Stimulated activated CD8-positive, alpha-beta memory T cell treated with anti-CD3 and anti-CD28 coated beads, Interleukin-7, amount 100 ng/mL, for 1 hour (primary cell): Measurements from ENCODE around the gene ERFE.
"Not testable (repeated sequence)": the region's sequence is repeated elsewhere in the genome, so short reads cannot be mapped to it uniquely, and the experiment has no call there.

Experiments
- DNase-seq, 2 donors: peaks; one replicate each; pipeline ENCODE4 v3.0.0-alpha.2; 2020; ENCODE audit warnings: low read depth in 2 of 2

Gene ERFE

GRCh38 chr2:238158509-238159070 lies at the start of gene ERFE:
Gene ERFE (plus strand): TSS chr2:238158970. CDS start chr2:238159008, 38 bp downstream.
- peak in 1 of 2 donors; percentile 14 for DNase-seq

DNA sequence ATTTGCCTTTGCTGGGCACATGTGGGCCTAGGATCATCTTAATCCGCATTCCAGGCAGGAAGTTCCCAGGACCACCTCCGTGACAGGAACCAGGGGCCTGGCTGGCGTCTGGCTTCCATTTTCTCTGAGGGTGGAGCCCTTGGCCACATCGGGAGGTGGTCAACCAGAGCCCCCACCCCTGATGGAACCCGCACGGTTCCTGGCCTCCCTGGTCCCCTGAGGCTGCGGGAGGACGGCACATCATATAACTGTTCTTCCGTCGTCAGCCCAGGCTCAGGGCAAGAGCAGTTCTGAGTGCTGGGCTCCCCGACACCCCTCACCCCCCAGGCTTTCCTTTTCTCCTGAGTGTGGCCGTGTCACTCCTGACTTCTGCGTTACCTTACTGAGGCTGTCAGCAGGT lies 45.2 kb upstream of the ERFE start:
- no peak for DNase-seq

- no peak for DNase-seq
Measured at GRCh38 chr2:238114331-238114841, 44.4 kb upstream of the ERFE start.

DNA sequence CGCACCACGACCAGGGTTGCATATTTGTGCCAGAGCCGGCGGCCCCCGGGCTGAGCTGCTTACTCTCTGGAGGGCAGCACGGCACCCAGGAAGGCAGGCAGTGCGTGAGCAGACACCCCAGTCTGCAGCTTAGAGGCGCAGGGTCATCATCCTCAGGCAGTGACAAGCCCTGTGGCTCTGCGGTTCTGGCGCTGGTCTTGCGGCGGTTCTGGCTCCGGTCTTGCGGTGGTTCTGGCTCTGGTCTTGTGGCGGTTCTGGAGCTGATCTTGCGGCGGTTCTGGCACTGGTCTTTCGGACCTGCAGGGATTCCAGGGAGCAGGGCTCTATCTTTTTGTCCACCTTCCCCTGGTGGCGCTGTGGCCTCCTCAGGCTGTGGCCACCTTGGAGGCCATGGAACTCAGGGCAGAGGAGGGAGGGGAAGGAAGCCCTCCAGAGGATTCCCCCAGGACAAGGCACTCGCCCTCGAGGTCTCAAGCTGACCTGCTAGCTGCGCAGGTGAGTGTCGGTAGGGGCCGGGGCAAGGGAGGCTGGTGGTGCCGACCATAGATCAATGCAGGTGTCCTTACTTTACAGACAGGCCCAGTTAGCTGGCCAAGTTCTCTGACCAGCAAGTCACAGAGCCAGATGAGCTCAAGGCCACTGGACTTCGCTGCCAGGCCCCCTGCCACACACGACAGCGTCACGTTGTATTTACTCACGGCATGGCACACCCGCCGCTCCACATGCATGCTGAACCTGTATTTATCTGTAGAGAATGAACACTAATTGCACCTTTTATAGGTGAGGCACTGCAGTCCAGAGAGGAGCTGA lies 43.7 kb upstream of the ERFE start:
- no peak for DNase-seq

DNA sequence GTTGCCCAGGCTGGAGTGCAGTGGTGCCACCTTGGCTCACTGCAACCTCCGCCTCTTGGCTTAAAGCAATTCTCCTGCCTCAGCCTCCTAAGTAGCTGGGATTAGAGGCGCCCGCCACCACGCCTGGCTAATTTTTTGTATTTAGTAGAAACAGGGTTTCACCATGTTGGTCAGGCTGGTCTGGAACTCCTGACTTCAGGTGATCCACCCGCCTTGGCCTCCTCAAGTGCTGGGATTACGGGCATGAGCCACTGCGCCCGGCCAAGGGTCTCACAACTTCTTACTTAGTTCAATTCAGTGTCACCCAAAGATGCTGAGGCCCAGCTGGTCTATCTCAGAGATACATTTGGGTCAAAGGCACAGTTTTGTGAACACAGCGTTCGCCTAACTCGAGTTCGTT lies 43.1 kb upstream of the ERFE start:
- not testable (repeated sequence) for DNase-seq

GRCh38 chr2:238116298-238117198 lies 42.2 kb upstream of the ERFE start:
- DNase-seq, result no peak

- DNase-seq, result no peak
Measured at GRCh38 chr2:238117199-238118154, 41.3 kb upstream of the ERFE start.

DNA sequence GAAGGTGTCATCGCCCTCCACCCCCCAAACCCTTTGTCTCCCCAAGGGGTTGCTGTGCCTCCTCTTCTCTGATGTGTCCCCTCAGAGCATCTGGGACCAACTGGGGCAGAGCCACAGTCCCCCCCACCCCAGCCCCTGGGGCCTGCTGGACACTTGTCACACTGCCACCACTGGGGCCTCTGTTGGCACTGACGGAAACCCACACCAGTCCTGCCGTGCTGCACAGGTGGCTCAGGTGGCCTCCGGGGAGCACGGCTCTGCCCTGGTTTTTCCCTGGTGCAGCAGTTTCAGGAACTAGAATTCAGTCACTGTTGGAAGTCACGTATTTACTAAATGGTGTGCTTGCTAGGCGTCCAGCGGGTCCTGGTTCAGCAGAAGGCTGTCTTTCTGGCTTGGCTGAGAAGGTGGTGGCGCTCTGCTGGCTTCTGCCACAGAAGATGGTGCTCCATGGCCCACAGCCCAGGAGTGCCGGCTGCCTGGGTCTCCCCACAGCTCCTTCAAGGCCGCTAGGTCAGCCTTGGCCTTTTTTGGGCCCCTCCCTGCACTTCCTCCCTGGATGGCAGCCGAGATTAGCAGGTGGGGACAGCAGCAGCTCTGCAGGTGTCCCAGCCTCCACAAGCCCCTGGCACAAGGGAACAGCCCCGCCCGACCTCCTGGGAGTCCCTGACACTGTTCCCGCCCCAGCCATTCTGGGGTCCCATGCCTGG lies 38.9 kb upstream of the ERFE start:
- no peak for DNase-seq

DNA sequence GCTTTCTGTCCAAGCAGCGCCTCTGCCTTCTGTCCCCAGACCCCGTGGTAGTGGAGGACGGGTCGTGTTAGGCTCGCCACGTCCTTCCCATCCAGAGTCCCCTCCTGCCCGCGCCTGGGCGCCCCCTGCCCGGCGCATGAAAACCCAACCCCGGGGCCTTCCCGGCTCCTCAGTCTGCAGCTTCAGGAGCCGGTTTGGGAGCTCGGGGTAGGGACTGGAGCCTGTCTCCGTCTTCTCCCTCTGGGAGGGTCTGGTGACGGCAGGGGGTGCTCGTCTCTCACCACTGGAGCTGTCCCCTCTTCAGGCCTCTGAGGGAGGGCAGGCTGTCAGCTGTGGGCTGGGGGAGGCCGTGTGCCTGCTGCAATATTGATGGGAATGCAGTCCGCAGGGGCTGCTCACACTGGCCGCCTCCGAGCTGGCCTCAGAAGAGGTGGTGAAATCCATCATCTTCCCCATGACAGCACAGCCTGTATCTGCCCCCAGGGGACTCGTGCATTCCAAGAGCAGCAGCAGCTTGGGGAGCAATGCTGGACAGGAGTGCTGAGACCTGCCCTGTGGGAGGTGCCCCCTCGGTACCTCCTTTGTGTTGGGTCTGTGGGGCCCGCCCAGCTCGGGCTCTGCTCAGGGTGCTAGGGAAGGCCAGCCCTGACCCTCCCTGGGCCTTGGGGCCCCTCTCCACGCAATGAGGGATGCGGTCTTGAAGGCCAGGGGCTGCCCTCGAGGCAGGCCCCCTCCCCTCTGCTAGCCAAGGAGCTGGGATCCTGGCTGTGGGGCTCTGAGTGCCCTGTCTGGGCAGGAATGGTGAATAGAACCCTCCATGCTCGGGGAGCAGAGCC lies 38.1 kb upstream of the ERFE start:
- DNase-seq, result no peak

GRCh38 chr2:238121511-238122286 lies 37.1 kb upstream of the ERFE start:
- no peak for DNase-seq

DNA sequence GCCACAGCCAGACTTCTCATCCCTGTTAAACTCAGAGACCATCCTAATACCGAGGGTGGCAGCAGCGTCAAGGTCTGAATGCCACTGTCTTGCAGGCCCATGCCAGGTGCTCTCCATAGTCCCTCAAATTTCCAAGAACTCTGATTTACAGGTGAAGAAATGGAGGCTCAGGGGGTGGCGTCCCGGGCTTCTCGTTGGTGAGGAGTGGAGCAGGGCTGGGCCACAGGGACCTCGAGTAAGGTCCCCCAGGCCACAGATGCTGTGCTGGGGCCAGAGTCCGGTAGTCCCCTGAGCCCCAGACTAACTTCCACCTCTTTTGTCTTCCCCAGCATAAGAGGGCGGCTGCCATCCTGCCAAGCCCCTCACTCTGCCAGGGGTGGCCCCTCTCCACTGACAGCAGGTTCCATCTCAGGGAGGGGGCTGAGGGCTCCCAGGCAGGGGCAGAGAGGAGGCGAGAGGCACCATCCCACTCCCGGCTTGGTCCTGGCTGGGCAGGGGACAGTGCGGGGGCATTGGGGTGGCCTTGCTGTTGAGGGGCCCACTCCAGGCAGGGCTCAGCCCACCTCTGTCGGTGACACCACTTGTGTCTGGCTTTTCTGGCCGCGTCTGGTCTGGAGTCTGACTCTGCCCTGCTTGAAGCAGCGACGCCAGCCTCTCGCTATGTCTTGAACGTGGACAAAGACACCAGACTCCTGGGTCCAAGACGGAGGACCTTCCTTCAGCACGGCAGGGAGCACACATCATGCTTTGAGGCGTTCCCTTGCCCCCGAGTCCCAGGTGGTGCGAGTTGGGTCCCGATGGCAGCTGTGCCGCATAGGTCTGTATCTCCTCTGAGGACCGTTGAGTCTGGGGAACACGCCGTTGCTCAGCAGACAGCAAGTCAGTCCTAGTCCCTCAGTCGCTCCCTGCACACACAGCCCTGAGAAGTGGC lies 36.2 kb upstream of the ERFE start:
- DNase-seq, result no peak

- DNase-seq, result no peak
Measured at GRCh38 chr2:238123218-238123971, 35.4 kb upstream of the ERFE start.

- DNase-seq, result no peak
Measured at GRCh38 chr2:238123991-238124470, 34.7 kb upstream of the ERFE start.

DNA sequence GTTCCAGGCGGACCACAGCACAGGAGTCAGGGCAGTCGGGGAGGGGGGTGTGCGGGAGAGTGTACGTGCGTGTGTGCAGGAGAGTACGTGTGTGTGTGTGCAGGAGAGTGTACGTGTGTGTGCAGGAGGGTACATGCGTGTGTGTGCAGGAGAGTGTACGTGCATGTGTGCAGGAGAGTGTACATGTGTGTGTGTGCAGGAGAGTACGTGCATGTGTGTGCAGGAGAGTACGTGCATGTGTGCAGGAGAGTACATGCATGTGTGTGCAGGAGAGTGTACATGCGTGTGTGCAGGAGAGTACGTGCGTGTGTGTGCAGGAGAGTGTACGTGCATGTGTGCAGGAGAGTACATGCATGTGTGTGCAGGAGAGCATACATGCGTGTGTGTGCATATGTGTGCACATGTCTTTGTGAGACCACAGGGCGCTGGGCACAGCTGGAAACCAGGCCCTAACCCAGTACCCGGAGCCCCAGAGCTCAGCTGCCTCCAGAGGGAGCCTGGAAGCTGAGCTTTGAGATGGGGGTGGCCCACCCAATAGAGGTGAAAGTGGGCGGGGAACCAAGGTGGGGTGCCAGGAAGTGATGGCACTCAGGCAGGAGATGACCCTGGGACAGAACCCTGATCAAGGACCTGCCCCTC lies 34.2 kb upstream of the ERFE start:
- no peak for DNase-seq

- no peak for DNase-seq
Measured at GRCh38 chr2:238125127-238125885, 33.5 kb upstream of the ERFE start.
